GM12892 (cell line): ENCODE results near the gene DENND1C.

ENCODE experiments used
- DNase-seq: peaks from one replicate; pipeline ENCODE4 v3.0.0; 2011; ENCODE audit not compliant: insufficient read length
- FAIRE-seq: peaks from 2 replicates; lab custom pipeline; 2011; peaks lifted over from hg19 to GRCh38; lab: Jason Lieb, UNC
- POLR2A ChIP-seq: IDR thresholded peaks from 2 replicates; pipeline ENCODE4 v1.6.1; 2011; ENCODE audit warnings: low read depth, low read length, control low read depth
- POLR2AphosphoS5 ChIP-seq: IDR thresholded peaks from 2 replicates; pipeline ENCODE4 v1.6.1; 2011; ENCODE audit warnings: low read depth, low read length, control low read depth
- TAF1 ChIP-seq: IDR thresholded peaks from 2 replicates; pipeline ENCODE4 v1.6.1; 2011; ENCODE audit warnings: low read depth, mild to moderate bottlenecking, control low read depth, low read length, borderline replicate concordance

The DENND1C gene

DNA sequence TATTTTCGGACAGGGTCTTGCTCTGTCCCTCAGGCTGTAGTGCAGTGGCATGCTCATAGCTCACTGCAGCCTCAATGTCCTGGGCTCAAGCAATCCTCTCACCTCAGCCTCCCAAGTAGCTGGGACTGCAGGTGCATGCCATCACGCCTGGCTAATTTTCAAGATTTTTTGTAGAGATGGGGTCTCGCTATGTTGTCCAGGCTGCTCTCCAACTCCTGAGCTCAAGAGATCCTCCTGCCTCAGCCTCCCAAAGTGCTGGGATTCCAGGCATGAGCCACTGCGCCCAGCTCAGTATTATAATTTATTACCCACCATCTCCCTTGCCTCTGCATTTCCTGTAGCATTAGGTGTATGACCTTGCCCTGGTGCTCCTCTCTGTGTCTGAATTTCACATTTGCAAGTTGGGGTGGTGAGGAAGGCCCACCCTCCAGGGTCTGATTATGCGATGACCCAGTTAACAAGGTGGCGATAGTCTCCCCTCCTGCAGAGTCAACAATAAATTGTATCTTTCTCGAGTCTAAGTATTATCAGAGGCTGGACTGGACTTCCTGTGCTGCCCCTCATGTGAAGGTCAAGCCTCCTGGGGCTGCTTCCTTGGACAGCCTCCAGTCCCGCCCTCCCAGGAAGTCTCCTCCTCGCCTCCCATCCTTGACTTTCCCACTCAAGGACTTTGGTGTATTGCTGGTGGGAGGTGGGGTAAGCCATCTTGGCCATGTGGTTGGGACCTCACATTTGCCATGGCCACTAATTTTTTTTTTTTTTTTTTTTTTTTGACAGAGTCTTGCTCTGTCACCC lies 22.0 kb upstream of the DENND1C start:
- DNase-seq, result no peak
- TF ChIP-seq POLR2AphosphoS5 (no peak), TAF1 (no peak), POLR2A (no peak)
- FAIRE-seq, result no peak

DNA sequence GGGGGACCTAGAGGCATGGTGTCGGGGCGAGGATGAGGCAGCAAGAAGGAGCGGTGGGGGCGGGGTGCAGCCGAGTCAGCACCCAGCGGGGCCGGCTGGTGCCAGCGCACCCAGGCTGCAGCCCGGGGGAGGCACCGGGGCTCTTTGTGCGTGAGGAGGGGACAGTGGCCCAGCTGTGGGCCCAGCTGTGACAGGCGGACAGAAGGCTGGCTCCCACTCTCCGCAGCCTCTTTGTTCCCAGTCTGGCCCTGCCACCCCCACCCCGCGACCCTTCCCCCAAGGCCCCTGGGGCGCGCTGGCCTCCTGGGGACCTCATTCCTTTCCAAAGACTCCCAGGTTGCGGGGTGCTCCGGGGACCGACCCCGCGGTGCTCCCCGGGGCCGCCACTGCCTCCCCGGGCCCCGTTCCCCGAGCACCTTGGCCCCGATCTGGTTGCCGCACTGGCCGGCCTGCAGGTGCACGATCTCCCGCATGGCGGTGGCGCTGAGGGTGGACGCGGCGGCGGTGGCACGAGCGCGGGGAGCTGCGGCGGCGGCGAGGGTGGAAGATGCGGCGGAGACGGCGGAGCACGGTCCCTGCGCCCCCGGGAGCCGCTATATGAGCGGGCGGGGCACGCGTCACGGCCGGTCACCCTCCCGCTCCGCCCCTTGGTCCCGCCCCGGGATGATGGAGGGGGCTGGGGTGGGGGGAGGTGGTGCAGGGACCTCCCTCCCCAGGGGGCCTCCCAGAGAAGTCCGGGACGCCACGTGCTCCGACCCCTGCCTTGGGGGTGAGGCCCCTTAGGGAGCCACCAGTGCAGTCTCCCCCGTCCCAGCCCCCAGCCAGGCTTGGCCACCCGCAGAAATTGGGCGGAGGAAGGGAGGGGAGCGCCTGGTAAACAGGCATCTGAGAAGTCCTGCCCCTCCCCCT lies 20.4 kb upstream of the DENND1C start, which contains the start of gene TUBB4A:
TUBB4A (minus strand) TSS at position 570 of the 909 bp plus-strand sequence; CDS start at position 473, 97 bp downstream.
- TF ChIP-seq TAF1 (no peak), POLR2AphosphoS5 (no peak), POLR2A (no peak; the same call in 1 of the 2 replicates)
- peak; percentile 85 for FAIRE-seq

DNA sequence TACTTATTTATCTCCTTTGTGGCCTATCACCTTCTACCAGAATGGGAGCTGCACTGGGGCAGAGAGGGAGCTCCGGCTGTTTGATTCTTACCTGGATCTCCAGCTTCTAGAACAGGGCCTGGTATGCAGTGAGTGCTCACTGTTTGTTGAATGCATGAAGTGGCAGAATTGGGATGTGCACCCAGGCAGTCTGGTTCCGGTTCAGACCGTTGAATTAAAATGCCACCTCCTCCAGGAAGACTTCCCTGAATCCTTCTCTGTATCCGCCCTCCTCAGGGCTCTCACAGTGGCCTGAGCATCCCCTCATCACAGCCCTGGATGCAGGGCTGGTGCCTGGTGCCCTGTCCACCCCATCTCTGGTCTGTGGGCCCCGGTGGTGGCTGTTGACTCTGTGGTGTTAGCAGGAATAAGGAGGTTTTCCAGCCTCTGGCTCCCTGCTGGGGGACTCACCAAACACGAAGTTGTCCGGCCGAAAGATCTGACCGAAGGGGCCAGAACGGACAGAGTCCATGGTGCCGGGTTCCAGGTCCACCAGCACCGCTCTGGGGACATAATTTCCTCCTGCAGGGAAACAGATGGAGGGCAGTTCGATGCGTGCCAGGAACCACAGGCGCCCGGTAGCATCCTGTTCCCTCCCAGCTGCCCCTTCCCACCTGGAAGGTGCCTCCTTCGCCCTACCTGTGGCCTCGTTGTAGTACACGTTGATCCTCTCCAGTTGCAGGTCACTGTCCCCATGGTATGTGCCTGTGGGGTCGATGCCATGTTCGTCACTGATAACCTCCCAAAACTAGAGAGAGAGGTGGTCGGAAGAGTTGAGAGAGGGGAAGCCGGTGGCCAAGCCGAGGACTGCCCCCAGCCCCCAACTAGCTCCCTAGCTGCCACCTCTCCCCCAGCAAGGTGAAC lies 19.5 kb upstream of the DENND1C start:
- TF ChIP-seq TAF1, result no peak
- TF ChIP-seq POLR2A, result no peak
- no peak for TF ChIP-seq POLR2AphosphoS5
- DNase-seq, result no peak
- no peak for FAIRE-seq

More for the DNA sequence above, 20.4 kb upstream of the DENND1C start, which contains the start of gene TUBB4A:
- peak; percentile 70 for DNase-seq

DNA sequence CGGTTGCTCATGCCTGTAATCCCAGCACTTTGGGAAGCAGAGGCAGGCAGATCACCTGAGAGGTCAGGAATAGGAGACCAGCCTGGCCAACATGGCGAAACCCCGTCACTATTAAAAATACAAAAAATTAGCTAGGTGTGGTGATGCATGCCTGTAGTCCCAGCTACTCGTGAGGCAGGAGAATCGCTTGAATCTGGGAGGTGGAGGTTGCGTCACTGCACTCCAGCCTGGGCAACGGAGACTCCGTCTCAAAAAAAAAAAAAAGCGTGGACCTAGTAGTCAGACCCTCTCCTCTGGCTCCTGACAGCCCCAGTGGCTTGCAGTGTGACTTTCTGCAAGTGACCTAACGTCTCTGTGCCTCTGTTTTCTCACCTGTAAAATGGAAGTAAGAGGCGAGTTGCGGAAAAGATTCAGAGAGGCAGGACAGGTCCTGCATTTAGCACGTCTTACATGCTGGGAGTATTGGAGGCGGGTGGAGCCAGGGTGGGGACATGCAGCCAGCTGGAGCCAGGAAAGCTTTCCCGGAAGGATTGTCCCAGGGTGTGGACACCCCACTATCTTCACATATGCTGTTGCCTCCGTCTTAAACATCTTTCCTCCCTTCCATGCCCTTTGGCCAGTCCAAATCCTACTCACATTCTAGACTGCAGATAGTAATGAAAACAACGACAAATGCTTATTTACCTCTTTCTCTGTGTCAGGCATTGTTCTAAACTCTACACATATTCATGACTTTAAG lies 17.6 kb upstream of the DENND1C start:
- DNase-seq (no peak), FAIRE-seq (no peak)
- no peak for TF ChIP-seq POLR2AphosphoS5
- no peak for TF ChIP-seq POLR2A
- no peak for TF ChIP-seq TAF1

DNA sequence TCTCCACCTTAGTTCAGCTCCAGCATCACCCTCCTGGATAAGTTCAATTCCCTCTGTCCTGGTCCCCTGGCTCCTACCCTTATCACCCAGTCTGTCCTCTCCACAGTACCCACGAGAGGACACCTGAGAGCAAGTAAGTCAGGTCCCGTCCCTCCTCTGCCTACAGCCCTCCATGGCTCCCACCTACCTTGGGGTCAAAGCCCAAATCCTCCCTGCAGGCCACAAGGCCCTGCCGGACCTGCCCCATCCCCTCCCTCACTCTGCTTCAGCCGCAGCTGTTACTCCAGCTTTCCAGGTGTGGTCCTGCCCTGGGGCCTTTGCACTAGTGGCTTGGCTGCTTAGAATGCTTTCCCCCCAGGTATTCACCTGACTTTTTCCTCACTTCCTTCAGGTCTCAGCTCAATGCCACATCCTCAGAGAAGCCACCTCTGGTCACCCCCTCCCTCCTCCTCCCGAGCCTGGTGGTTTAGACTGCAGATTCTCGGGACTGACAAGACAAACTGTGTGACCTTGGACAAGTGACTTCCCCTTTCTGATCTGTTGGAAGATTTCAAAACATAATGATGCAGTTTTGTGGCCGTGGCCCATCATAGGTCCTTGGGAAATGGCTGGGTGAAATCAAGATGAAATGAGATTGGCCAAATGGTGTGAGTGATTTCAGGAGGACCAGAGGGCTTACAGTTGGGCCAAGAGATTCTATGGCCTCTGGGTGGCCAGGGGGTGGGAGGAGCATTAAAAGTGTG lies 16.9 kb upstream of the DENND1C start:
- DNase-seq, result no peak
- FAIRE-seq, result no peak
- TF ChIP-seq POLR2A, result no peak
- TF ChIP-seq TAF1, result no peak
- TF ChIP-seq POLR2AphosphoS5, result no peak

DNA sequence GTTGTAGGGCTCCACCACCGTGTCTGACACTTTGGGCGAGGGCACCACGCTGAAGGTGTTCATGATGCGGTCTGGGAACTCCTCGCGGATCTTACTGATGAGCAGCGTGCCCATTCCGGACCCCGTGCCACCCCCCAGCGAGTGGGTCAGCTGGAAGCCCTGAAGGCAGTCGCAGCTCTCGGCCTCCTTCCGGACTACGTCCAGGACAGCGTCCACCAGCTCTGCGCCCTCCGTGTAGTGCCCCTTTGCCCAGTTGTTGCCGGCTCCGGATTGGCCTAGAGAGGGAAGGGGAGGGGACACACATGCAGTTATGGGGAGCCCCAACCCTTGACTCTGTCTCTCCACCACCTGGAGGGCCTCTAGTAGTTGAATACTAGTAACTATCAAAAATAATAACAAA lies 14.4 kb upstream of the DENND1C start:
- no peak for FAIRE-seq
- no peak for TF ChIP-seq POLR2A
- TF ChIP-seq TAF1, result no peak
- TF ChIP-seq POLR2AphosphoS5, result no peak
- no peak for DNase-seq

DNA sequence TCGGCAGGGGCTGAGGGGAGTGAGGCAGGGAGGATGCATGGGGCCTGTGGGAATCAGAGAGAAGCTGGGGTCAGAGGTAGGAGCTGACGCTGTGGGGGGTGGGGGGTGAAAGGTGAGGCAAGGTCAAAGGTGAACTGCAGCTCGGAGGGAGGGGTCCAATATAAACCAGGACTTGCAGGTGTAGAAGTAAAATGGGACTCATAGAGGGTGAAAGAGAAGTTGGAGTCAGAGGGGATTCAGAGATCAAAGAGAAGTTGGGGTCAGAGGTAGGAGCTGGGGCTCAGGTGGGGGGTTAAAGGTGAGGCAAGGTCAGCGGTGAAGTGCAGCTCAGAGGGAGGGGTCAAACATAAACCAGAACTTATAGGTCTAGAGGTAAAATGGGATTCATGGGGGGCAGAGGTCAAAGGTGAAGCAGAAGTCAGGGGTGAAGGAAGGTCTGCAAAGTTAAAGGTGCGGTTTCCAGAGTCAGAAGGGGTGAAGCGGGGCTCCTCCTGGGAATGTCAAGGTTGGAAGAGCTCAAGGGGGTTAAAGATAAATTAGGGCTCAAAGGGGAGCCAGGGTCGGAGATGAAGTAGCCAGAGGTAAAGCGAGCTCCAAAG lies 12.9 kb upstream of the DENND1C start:
- TF ChIP-seq TAF1 (no peak), POLR2A (no peak), POLR2AphosphoS5 (no peak)
- DNase-seq (no peak), FAIRE-seq (no peak)

DNA sequence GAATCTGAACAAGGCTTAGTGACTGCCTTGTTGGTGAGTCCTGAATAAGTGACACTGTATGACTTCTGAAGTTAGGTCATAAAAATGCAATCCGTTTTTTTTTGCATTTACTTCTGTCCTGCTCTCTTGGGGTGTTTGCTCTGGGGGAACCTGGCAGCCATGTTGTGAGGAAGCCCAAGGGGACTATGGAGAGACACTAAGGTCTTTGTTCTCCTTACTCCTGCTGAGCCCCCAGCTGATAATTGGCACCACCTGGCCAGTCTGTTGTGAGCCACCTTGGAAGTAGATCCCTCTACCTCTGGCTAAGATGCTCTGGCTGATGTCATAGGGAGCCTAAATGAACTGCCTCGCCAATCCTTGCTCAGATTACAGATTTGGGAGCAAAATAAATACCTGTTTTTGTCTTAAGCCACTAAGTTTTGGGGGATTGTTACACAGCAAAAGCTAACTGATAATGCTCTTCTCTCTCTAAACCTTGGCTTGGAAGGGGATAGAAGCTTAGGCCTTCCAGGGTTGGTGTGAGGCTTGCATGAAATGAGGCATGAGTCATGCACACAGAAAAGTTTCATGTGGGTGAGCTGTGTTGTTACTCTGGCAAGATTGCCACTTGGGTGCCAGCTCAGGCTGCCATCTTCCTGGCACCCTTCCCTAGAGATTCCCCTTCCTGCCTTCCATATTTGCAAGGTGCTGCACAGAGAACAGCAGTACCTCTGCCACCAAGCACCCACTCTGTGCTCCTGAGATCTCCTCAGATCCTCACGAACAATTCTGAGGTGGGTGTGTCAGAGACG lies 10.4 kb upstream of the DENND1C start:
- no peak for DNase-seq
- FAIRE-seq, result no peak
- TF ChIP-seq TAF1 (no peak), POLR2A (no peak), POLR2AphosphoS5 (no peak)
